ENCODE measurements around the gene ZNRF1.

Gene ZNRF1

GRCh38 chr16:75002474-75002873 lies 3.6 kb downstream of the ZNRF1 start:
- H3K4me3 ChIP-seq (ENCODE audit: low read depth, low read length), result peak overlapping the region; percentile 95
- DNase-seq (ENCODE audit: low read depth), result peak; percentile 91
- TF ChIP-seq MYC (IDR thresholded peaks at IDR 0.05; ENCODE audit: low read depth, low read length), result peak; percentile 60
- 0 out of 2 replicates have a peak, but pooled peaks have one; percentile 30 for TF ChIP-seq MAX (IDR thresholded peaks at IDR 0.05; ENCODE audit: low read depth, low read length)
- TF ChIP-seq CTCF (IDR thresholded peaks at IDR 0.05; ENCODE audit: low read depth, low read length), result no peak
- no peak for TF ChIP-seq POLR2A (IDR thresholded peaks at IDR 0.05; ENCODE audit: extremely low read depth, insufficient read length)

- no peak for DNase-seq (ENCODE audit: low read depth)
- H3K4me3 ChIP-seq (ENCODE audit: low read depth, low read length), result no peak overlapping the region
- TF ChIP-seq CTCF (IDR thresholded peaks at IDR 0.05; ENCODE audit: low read depth, low read length) (no peak), MAX (IDR thresholded peaks at IDR 0.05; ENCODE audit: low read depth, low read length) (no peak), POLR2A (IDR thresholded peaks at IDR 0.05; ENCODE audit: extremely low read depth, insufficient read length) (no peak), MYC (IDR thresholded peaks at IDR 0.05; ENCODE audit: low read depth, low read length) (no peak)
Measured at GRCh38 chr16:75003931-75004330, 5.1 kb downstream of the ZNRF1 start.

- no peak for TF ChIP-seq MYC (IDR thresholded peaks at IDR 0.05; ENCODE audit: low read depth, low read length)
- TF ChIP-seq MAX (IDR thresholded peaks at IDR 0.05; ENCODE audit: low read depth, low read length), result no peak
- TF ChIP-seq CTCF (IDR thresholded peaks at IDR 0.05; ENCODE audit: low read depth, low read length), result no peak
- TF ChIP-seq POLR2A (IDR thresholded peaks at IDR 0.05; ENCODE audit: extremely low read depth, insufficient read length), result no peak
- no peak for DNase-seq (ENCODE audit: low read depth)
- no peak overlapping the region for H3K4me3 ChIP-seq (ENCODE audit: low read depth, low read length)
Measured at GRCh38 chr16:75004460-75004859, 5.6 kb downstream of the ZNRF1 start.

- no peak overlapping the region for H3K4me3 ChIP-seq (ENCODE audit: low read depth, low read length)
- no peak for DNase-seq (ENCODE audit: low read depth)
- TF ChIP-seq CTCF (IDR thresholded peaks at IDR 0.05; ENCODE audit: low read depth, low read length) (no peak), MYC (IDR thresholded peaks at IDR 0.05; ENCODE audit: low read depth, low read length) (no peak)
Measured at GRCh38 chr16:75005697-75006096, 6.9 kb downstream of the ZNRF1 start.

- H3K4me3 ChIP-seq (ENCODE audit: low read depth, low read length), result no peak overlapping the region
- no peak for TF ChIP-seq MAX (IDR thresholded peaks at IDR 0.05; ENCODE audit: low read depth, low read length)
- TF ChIP-seq CTCF (IDR thresholded peaks at IDR 0.05; ENCODE audit: low read depth, low read length), result no peak
- TF ChIP-seq MYC (IDR thresholded peaks at IDR 0.05; ENCODE audit: low read depth, low read length), result no peak
- no peak for TF ChIP-seq POLR2A (IDR thresholded peaks at IDR 0.05; ENCODE audit: extremely low read depth, insufficient read length)
- DNase-seq (ENCODE audit: low read depth), result no peak
Measured at GRCh38 chr16:75007443-75007842, 8.6 kb downstream of the ZNRF1 start.

- H3K4me3 ChIP-seq (ENCODE audit: low read depth, low read length), result no peak overlapping the region
- DNase-seq (ENCODE audit: low read depth), result no peak
- TF ChIP-seq POLR2A (IDR thresholded peaks at IDR 0.05; ENCODE audit: extremely low read depth, insufficient read length) (no peak), MYC (IDR thresholded peaks at IDR 0.05; ENCODE audit: low read depth, low read length) (no peak), CTCF (IDR thresholded peaks at IDR 0.05; ENCODE audit: low read depth, low read length) (no peak), MAX (IDR thresholded peaks at IDR 0.05; ENCODE audit: low read depth, low read length) (no peak)
Measured at GRCh38 chr16:75010427-75010826, 11.6 kb downstream of the ZNRF1 start.
